ENCODE data around the gene OGT. TPM values are rescaled to one million over a fixed set of nuclear protein-coding genes. Genes with fewer than 3 reads are reported as not detected.

The OGT gene
- total RNA-seq, 3 donors from 2014 or later, result 169 to 345 (median 214) TPM

GRCh38 chrX:71618787-71619186 is 85.9 kb downstream of the OGT start:
- Histone ChIP-seq H3K36me3 (no peaks in the 10 kb centered on the region), H3K4me3 (no peak overlapping the region)

DNA sequence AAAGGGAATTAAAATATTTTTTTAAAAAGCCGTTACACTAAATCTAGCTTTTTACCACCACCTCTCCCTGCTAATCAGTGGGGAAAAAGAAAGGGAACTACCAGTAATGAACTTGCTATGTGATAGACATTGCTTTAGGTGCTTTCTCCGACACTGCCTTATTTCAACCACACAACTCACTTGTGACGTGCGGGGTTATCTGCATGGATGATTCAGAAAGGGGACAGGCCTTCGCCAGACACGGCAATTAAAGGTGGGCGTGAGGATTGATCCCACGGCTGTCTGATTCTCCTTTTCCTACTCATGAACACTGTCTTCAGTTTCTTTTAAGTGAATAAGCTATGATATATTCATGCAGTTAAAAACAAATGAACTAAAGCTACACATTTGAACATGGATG is 86.3 kb downstream of the OGT start:
- intact Hi-C loops (cut with DNase I; ENCODE audit: low total_unique reads), result no loop called here
- peaks cover 0 to 35% of the 10 kb centered on the region in 2 donors for H3K27me3 ChIP-seq
- DNase-seq (ENCODE audit: low spot score in 2 of 2), result no peak
- no peak overlapping the region for H3K4me3 ChIP-seq
- no peaks in the 10 kb centered on the region for H3K36me3 ChIP-seq
- no peaks in the 10 kb centered on the region for H3K9me3 ChIP-seq
- no peaks in the 10 kb centered on the region for H3K4me1 ChIP-seq
- TF ChIP-seq POLR2AphosphoS5 (IDR thresholded peaks at IDR 0.05) (no peak), CTCF (IDR thresholded peaks at IDR 0.05) (no peak), POLR2A (IDR thresholded peaks at IDR 0.05) (no peak)
- H3K27ac ChIP-seq, result no peak overlapping the region

More at GRCh38 chrX:71618787-71619186, 85.9 kb downstream of the OGT start:
- TF ChIP-seq POLR2A (IDR thresholded peaks at IDR 0.05) (no peak), CTCF (IDR thresholded peaks at IDR 0.05) (no peak), POLR2AphosphoS5 (IDR thresholded peaks at IDR 0.05) (no peak)
- H3K27me3 ChIP-seq, result peaks cover 0 to 35% of the 10 kb centered on the region in 2 donors
- H3K4me1 ChIP-seq, result no peaks in the 10 kb centered on the region
- intact Hi-C loops (cut with DNase I; ENCODE audit: low total_unique reads), result no loop called here
- H3K9me3 ChIP-seq, result no peaks in the 10 kb centered on the region
- DNase-seq (ENCODE audit: low spot score in 2 of 2), result no peak
- no peak overlapping the region for H3K27ac ChIP-seq

DNA sequence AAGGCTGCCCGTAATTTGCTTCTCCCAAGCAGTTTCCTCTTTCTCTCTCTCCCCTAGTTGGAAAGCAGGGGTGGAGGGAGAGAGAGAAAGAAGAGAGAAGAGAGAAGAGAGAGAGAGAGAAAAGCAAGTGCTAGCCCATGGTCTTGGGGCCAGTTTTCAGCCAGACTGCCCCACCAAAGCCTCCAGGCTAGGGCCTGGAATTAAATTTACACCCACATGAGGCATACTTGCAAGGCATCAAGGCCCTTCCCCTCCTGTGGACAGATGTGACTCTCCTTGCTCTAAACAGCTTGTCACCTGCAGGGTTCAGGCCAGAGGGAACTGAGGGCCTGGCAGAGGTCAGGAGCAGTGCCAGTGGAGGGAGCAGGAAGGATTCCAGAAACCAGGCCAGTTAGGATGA is 87.1 kb downstream of the OGT start:
- H3K27ac ChIP-seq, result no peak overlapping the region
- H3K27me3 ChIP-seq, result peaks cover 0 to 35% of the 10 kb centered on the region in 2 donors
- TF ChIP-seq CTCF (IDR thresholded peaks at IDR 0.05), result no peak
- TF ChIP-seq POLR2AphosphoS5 (IDR thresholded peaks at IDR 0.05), result no peak
- TF ChIP-seq POLR2A (IDR thresholded peaks at IDR 0.05), result no peak
- no peaks in the 10 kb centered on the region for H3K9me3 ChIP-seq
- no peak overlapping the region for H3K4me3 ChIP-seq
- no peaks in the 10 kb centered on the region for H3K4me1 ChIP-seq
- intact Hi-C loops (cut with DNase I; ENCODE audit: low total_unique reads), result no loop called here
- no peaks in the 10 kb centered on the region for H3K36me3 ChIP-seq
- DNase-seq (ENCODE audit: low spot score in 2 of 2), result no peak

DNA sequence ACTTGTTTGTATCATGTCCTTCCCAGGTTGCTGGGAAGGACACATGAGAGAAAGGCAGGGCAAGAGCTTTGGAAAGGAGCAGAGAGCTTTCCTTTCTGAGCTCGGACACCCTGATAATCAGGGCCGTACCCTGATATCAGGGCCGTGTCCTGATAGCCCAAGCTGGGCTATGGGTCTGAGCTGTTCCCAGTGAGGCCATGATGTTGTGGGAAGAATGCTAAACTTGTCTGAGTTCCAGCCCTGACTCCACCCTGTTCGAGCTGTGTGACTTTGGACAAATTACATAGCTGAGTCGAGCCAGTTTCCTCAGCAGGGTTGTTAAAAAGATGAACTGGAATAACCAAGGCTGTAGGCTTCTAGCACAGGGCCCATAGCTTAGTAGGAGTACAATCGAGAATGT is 88.7 kb downstream of the OGT start:
- no peak overlapping the region for H3K27ac ChIP-seq
- no peaks in the 10 kb centered on the region for H3K36me3 ChIP-seq
- intact Hi-C loops (cut with DNase I; ENCODE audit: low total_unique reads), result no loop called here

More for the DNA sequence above, 88.7 kb downstream of the OGT start:
- no peak for DNase-seq (ENCODE audit: low spot score in 2 of 2)
- no peak for TF ChIP-seq POLR2AphosphoS5 (IDR thresholded peaks at IDR 0.05)
- TF ChIP-seq CTCF (IDR thresholded peaks at IDR 0.05), result no peak
- no peak for TF ChIP-seq POLR2A (IDR thresholded peaks at IDR 0.05)
- Histone ChIP-seq H3K4me1 (no peaks in the 10 kb centered on the region), H3K9me3 (no peaks in the 10 kb centered on the region), H3K27me3 (peaks cover 0 to 28% of the 10 kb centered on the region in 2 donors), H3K4me3 (no peak overlapping the region)

All from breast epithelium (tissue), 4 donors.